ENCODE measurements around the gene ARHGAP40. TPM values are rescaled to one million over a fixed set of nuclear protein-coding genes. Genes with fewer than 3 reads are reported as not detected.

Gene ARHGAP40
- total and polyA plus RNA-seq, 2 of the 8 experiments (the other 6 are each of a cell fraction or from before 2014, with no cell fraction given): 0.74 to 1.4 TPM

DNA sequence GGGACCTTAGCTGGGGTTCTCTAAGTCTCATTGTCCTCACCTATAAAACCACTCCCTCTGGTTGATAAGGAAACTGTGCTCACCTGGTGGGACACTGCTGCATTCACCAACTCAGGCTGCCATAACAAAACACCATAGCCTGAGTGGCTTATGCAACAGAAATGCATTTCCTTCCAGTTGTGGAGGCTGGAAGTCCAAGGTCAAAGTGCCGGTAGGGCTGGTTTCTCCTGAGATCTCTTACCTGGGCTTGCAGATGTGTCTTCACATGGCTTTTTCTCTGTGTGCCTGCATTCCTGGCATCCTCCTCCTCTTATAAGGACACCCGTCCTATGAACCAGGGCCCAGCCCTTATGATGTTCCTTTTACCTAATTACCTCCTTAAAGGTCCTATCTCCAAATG lies 62.7 kb downstream of the ARHGAP40 start:
- Histone ChIP-seq H3K9ac (replicated peaks in 1 of 4; ENCODE audit: extremely low read depth in 1 of 4, low read depth in 3 of 4, low read length in 3 of 4) (no peak overlapping the region), H2AFZ (ENCODE audit: low read length) (no peak overlapping the region), H3K79me1 (ENCODE audit: low read depth, low read length) (no peaks in the 10 kb centered on the region), H3K23me2 (ENCODE audit: low read depth, low read length) (no peaks in the 10 kb centered on the region), H3K18ac (ENCODE audit: extremely low read depth, low read length) (no peak overlapping the region), H3K9me3 (ENCODE audit: insufficient read depth in 2 of 2, low read depth in 1 of 2, low read length in 1 of 2) (no peaks in the 10 kb centered on the region), H2AK5ac (ENCODE audit: low read depth, low read length) (no peak overlapping the region), H4K5ac (ENCODE audit: insufficient read length, low read depth, low read length) (no peak overlapping the region), H2BK120ac (replicated peaks; ENCODE audit: low read depth, low read length) (no peak overlapping the region), H3K79me2 (ENCODE audit: control insufficient read depth in 1 of 2, insufficient read depth in 2 of 2, low read length in 2 of 2) (no peaks in the 10 kb centered on the region), H2BK12ac (ENCODE audit: low read depth, low read length) (no peak overlapping the region), H3K14ac (ENCODE audit: insufficient read length) (no peak overlapping the region), H3K4me1 (replicated peaks in 1 of 4; ENCODE audit: control insufficient read depth in 3 of 4, insufficient read depth in 4 of 4, low read length in 3 of 4) (peaks cover 0 to 8% (median 4%) of the 10 kb centered on the region in 4 experiments; a peak in 4 of 7 replicates), H2BK5ac (ENCODE audit: low read depth, low read length) (no peak overlapping the region), H3K36me3 (ENCODE audit: control insufficient read depth in 2 of 4, insufficient read depth in 4 of 4, low read length in 3 of 4) (no peaks in the 10 kb centered on the region), H4K20me1 (replicated peaks in 1 of 2; ENCODE audit: control insufficient read depth in 1 of 2, insufficient read depth in 2 of 2, low read length in 2 of 2) (no peaks in the 10 kb centered on the region), H2BK15ac (ENCODE audit: low read length) (no peak overlapping the region), H3K27me3 (replicated peaks in 1 of 4; ENCODE audit: control insufficient read depth in 3 of 4, extremely low read depth in 1 of 4, insufficient read depth in 3 of 4, low read length in 3 of 4) (no peaks in the 10 kb centered on the region; a peak in 1 of 7 replicates), H3K4me3 (ENCODE audit: extremely low read depth in 1 of 4, insufficient read depth in 2 of 4, low read depth in 3 of 4, low read length in 4 of 4) (no peak overlapping the region), H2BK20ac (ENCODE audit: low read length) (no peak overlapping the region), H3K56ac (replicated peaks; ENCODE audit: insufficient read length, low read depth, low read length) (no peak overlapping the region), H3K4me2 (ENCODE audit: insufficient read depth in 1 of 2, low read depth in 2 of 2, low read length in 2 of 2) (no peak overlapping the region), H3K23ac (ENCODE audit: insufficient read length) (no peak overlapping the region), H3K27ac (ENCODE audit: low read depth, low read length) (no peak overlapping the region), H4K8ac (ENCODE audit: extremely low read depth, insufficient read depth, low read length) (no peak overlapping the region), H3K4ac (replicated peaks; ENCODE audit: insufficient read length, low read depth, low read length) (no peak overlapping the region), H4K91ac (replicated peaks; ENCODE audit: insufficient read length, low read length) (no peak overlapping the region)
- 93% methylated on average over 2 of the region's 2 CpGs; no CpG with 5 or more reads in 1 of the 2 experiments for WGBS, 2 experiments (ENCODE audit: extremely low coverage in 1 of 2, insufficient coverage in 1 of 2, insufficient read length in 1 of 2, insufficient replicate concordance in 2 of 2, low coverage in 1 of 2, low lambda C conversion rate in 2 of 2, missing lambda C conversion rate in 1 of 2)
- ChIA-PET POLR2A (ENCODE audit: partially characterized antibody) (no interaction called here), CTCF (ENCODE audit: partially characterized antibody) (interaction anchor here (1.2 to 5.8 kb wide), 3 partner anchors 10 to 61 kb away, joined by 3 to 42 read pairs (median 4); partner anchors contain the start of gene SLC32A1)
- DNase-seq (ENCODE audit: low read depth in 1 of 2, low spot score in 2 of 2) (no peak), FAIRE-seq (no peak)
- no peak for TF ChIP-seq TEAD4 (IDR thresholded peaks at IDR 0.05; ENCODE audit: low read depth, low read length)
- TF ChIP-seq EGR1 (IDR thresholded peaks at IDR 0.05; ENCODE audit: borderline replicate concordance, low read depth, low read length): no peak
- no peak for TF ChIP-seq KDM1A (IDR thresholded peaks at IDR 0.05; ENCODE audit: borderline replicate concordance, low read length)
- no peak for TF ChIP-seq KDM4A (IDR thresholded peaks at IDR 0.05; ENCODE audit: low read depth, low read length, severe bottlenecking)
- no peak for TF ChIP-seq TAF7 (optimal IDR thresholded peaks at IDR 0.05; ENCODE audit: borderline replicate concordance, low read depth, low read length)
- no peak for TF ChIP-seq TBP (IDR thresholded peaks at IDR 0.05; ENCODE audit: low read depth, low read length)
- no peak for TF ChIP-seq CTBP2 (IDR thresholded peaks at IDR 0.05; ENCODE audit: borderline replicate concordance, insufficient read depth, insufficient read length, low read length)

Data from H1 (cell line).